ENCODE results near the gene DNAH12. TPM values are rescaled to one million over a fixed set of nuclear protein-coding genes. Genes with fewer than 3 reads are reported as not detected.

Gene DNAH12, protein sequence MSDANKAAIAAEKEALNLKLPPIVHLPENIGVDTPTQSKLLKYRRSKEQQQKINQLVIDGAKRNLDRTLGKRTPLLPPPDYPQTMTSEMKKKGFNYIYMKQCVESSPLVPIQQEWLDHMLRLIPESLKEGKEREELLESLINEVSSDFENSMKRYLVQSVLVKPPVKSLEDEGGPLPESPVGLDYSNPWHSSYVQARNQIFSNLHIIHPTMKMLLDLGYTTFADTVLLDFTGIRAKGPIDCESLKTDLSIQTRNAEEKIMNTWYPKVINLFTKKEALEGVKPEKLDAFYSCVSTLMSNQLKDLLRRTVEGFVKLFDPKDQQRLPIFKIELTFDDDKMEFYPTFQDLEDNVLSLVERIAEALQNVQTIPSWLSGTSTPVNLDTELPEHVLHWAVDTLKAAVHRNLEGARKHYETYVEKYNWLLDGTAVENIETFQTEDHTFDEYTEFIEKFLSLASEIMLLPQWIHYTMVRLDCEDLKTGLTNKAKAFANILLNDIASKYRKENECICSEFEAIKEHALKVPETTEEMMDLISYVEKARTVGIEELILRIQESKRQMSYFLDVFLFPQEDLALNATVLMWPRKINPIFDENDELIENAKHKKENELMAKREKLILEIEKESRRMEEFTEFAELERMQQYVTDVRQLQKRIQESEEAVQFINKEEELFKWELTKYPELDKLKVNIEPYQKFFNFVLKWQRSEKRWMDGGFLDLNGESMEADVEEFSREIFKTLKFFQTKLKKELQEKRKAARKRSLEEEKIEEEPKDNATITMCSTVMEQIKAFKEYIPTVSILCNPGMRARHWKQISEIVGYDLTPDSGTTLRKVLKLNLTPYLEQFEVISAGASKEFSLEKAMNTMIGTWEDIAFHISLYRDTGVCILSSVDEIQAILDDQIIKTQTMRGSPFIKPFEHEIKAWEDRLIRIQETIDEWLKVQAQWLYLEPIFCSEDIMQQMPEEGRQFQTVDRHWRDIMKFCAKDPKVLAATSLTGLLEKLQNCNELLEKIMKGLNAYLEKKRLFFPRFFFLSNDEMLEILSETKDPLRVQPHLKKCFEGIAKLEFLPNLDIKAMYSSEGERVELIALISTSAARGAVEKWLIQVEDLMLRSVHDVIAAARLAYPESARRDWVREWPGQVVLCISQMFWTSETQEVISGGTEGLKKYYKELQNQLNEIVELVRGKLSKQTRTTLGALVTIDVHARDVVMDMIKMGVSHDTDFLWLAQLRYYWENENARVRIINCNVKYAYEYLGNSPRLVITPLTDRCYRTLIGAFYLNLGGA (N-terminal part only)
- under 0.01 TPM in 2 replicates for total RNA-seq (2012; rRNA removed)

DNA sequence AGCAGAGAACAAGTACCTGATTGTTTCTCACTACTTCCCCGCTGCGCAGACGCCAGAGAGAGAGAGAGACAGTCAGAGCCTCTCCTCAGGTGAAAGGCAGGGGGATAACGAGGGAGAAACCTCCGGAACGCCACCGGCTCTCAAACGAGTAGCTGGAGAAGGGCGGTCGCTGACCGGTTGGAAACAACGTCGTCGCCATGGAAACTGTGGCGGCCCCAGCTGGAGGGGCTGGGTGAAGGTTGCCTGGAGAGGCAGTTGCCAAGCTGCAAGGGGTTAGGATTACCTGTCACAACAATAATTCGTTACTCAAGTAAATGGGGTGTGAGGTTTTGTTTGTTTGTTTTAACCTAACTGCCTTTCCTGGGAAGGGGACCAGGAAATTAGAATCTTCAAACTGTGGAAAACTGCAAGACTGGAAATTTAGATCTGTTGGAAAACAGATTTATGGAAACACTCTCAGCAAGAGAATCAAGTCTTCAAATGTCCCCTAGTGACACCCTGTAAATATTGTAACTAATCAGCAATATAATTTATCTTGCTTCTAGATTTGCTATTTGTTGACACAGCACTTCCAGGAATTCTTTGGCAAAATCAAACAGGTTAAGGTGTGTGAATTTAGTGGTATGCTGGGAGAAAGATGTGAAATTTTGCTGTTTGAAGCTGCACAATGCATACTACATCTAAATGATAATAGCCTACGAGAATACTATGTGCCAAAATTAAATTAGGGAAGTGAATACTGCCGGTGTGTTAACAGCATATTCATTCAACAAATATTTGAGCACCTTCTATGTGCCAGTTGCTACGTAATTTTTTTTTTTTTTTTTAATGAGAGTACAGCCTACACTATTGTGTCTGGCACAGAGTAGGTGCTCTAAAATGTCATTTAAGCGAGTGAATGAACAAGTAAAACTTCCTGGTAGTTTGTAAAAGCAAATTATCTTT, at the start of gene DNAH12:
Gene DNAH12, minus strand, starts transcription at position 164 of the 945 bp plus-strand sequence. CDS start 1,474 bp downstream, outside the sequence.
- Histone ChIP-seq H3K4me1 (ENCODE audit: control insufficient read depth, insufficient read depth, low read length) (peaks cover 4% of the 10 kb centered on the region), H3K4me3 (ENCODE audit: low read length) (peak within 1 kb of the TSS; percentile 61), H3K9ac (ENCODE audit: low read depth, low read length) (no peak within 1 kb of the TSS), H3K9me3 (replicated peaks; ENCODE audit: low read length) (no peaks in the 10 kb centered on the region), H3K27me3 (ENCODE audit: control insufficient read depth, insufficient read depth, low read length) (no peaks in the 10 kb centered on the region), H3K36me3 (ENCODE audit: insufficient read depth, low read length) (no peaks in the 10 kb centered on the region), H3K4me2 (ENCODE audit: low read length) (peak within 1 kb of the TSS; percentile 80)

DNA sequence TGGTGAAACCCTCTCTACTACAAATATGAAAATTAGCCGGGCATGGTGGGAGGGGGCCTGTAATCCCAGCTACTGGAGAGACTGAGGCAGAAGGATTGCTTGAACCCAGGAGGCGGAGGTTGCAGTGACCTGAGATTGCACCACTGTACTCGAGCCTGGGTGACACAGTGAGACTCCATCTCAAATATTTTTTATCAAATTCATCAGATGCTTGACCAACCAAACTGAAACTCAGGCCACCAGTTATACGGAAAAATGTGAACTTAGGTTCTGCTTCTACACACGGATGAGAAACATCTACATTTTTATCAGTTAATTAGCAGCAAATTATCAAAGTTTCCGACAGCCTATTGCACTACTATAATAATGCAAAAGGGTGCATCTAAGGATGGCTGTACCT, 48.2 kb upstream of the DNAH12 start:
- Histone ChIP-seq H3K4me2 (ENCODE audit: low read length) (peak overlapping the region; percentile 87), H3K4me3 (ENCODE audit: low read length) (peak overlapping the region; percentile 46)

DNA sequence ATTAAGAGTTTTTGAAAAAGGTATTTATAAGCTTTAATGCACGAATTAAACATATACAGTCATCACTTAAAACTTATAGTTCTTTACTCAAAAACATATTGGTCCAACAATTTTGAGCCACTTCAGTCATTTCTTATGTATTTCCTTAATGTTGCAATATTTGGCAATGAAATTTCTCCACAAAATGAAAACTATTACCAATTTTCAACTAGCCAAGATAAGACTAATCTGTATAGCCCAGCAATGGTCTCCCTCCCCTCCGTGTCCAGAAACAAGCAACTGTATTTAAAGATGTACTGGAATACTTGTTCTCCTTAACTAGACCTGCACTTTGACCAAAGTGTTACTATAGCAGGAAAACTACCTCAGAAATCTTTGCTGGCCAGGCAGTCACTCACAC, 43.8 kb upstream of the DNAH12 start:
- H3K9ac ChIP-seq (ENCODE audit: low read depth, low read length) = no peak overlapping the region
- H3K9me3 ChIP-seq (replicated peaks; ENCODE audit: low read length) = no peaks in the 10 kb centered on the region
- no peak overlapping the region for H3K4me3 ChIP-seq (ENCODE audit: low read length)
- peaks cover 31% of the 10 kb centered on the region for H3K36me3 ChIP-seq (ENCODE audit: insufficient read depth, low read length)
- H3K27me3 ChIP-seq (ENCODE audit: control insufficient read depth, insufficient read depth, low read length) = no peaks in the 10 kb centered on the region
- H3K4me2 ChIP-seq (ENCODE audit: low read length) = no peak overlapping the region
- H3K4me1 ChIP-seq (ENCODE audit: control insufficient read depth, insufficient read depth, low read length) = peaks cover 10% of the 10 kb centered on the region

More for the DNA sequence above, 48.2 kb upstream of the DNAH12 start:
- no peak overlapping the region for H3K9ac ChIP-seq (ENCODE audit: low read depth, low read length)
- peaks cover 27% of the 10 kb centered on the region for H3K4me1 ChIP-seq (ENCODE audit: control insufficient read depth, insufficient read depth, low read length)
- H3K9me3 ChIP-seq (replicated peaks; ENCODE audit: low read length) = no peaks in the 10 kb centered on the region
- peaks cover 29% of the 10 kb centered on the region for H3K36me3 ChIP-seq (ENCODE audit: insufficient read depth, low read length)
- H3K27me3 ChIP-seq (ENCODE audit: control insufficient read depth, insufficient read depth, low read length) = no peaks in the 10 kb centered on the region

DNA sequence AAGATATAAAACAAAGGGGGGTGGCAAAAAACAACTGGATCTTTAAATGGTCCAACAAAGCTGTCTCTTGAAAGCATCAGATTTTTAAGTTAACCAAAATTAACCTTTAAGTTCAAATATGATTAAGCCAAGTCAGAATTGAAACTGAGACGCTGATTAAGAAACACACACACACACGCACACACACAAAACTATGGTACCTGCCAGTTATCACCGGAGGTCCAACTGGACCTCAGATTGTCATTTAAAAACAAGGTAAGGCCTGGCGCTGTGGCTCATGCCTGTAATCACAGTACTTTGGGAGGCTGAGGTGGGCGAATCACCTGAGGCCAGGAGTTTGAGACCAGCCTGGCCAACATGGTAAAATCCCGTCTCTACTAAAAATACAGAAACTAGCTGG, 42.6 kb upstream of the DNAH12 start:
- no peak overlapping the region for H3K4me3 ChIP-seq (ENCODE audit: low read length)
- H3K36me3 ChIP-seq (ENCODE audit: insufficient read depth, low read length) = peaks cover 31% of the 10 kb centered on the region
- H3K4me1 ChIP-seq (ENCODE audit: control insufficient read depth, insufficient read depth, low read length) = no peaks in the 10 kb centered on the region
- H3K27me3 ChIP-seq (ENCODE audit: control insufficient read depth, insufficient read depth, low read length) = no peaks in the 10 kb centered on the region
- H3K4me2 ChIP-seq (ENCODE audit: low read length) = no peak overlapping the region
- H3K9ac ChIP-seq (ENCODE audit: low read depth, low read length) = no peak overlapping the region
- no peaks in the 10 kb centered on the region for H3K9me3 ChIP-seq (replicated peaks; ENCODE audit: low read length)

DNA sequence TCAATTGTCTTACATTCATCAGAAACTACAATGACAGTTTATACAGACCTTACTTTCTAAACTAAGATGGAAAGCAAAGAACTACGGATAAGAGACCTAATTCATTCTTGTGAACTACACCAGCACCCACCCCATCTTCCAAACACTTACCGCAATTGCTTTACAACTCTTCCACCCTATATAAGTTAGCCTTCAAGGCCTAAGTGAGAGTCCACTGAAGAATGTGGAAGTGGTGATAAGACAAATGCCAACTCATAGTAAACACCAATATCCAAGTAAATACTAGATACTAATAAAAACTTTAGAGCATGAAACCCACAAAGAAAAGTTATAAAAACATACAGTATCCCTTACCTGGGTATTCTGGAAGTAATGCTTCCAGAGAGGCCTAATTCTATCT, 39.4 kb upstream of the DNAH12 start:
- Histone ChIP-seq H3K9ac (ENCODE audit: low read depth, low read length) (no peak overlapping the region), H3K27me3 (ENCODE audit: control insufficient read depth, insufficient read depth, low read length) (no peaks in the 10 kb centered on the region), H3K4me2 (ENCODE audit: low read length) (no peak overlapping the region), H3K4me3 (ENCODE audit: low read length) (no peak overlapping the region), H3K36me3 (ENCODE audit: insufficient read depth, low read length) (peaks cover 61% of the 10 kb centered on the region), H3K4me1 (ENCODE audit: control insufficient read depth, insufficient read depth, low read length) (no peaks in the 10 kb centered on the region), H3K9me3 (replicated peaks; ENCODE audit: low read length) (no peaks in the 10 kb centered on the region)

DNA sequence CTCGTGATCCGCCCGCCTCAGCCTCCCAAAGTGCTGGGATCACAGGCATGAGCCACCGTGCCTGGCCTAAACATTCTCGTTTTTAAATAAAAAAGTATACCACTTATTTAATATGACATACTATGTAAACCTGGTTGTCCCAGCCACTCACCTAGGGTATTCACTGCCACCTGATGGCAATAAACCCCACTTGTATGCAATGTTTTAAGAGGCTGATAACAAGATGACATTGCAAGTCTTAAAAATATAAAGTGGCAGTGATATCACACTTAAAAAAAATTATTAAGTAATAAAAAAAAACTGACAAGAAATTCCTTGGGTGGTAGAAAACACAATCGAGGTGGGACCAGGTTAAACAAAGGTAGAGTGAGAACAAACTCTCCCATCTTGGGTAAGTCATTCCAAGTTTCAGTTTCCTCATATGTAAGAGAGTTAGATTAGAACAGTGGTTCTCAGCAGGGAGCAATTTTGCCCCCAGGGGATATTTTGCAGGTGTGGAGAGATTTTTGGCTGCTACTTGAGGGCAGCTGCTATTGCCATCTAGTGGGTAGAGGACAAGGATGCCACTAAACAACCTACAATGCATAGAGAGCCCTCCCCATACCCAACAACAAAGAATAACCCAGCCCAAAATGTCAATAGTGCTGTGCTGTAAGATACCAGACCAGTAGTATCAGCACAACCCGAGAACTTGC, 38.5 kb upstream of the DNAH12 start:
- H3K27me3 ChIP-seq (ENCODE audit: control insufficient read depth, insufficient read depth, low read length) = no peaks in the 10 kb centered on the region
- no peak overlapping the region for H3K4me3 ChIP-seq (ENCODE audit: low read length)
- no peak overlapping the region for H3K9ac ChIP-seq (ENCODE audit: low read depth, low read length)
- no peak overlapping the region for H3K4me2 ChIP-seq (ENCODE audit: low read length)
- peaks cover 65% of the 10 kb centered on the region for H3K36me3 ChIP-seq (ENCODE audit: insufficient read depth, low read length)
- H3K9me3 ChIP-seq (replicated peaks; ENCODE audit: low read length) = no peaks in the 10 kb centered on the region
- H3K4me1 ChIP-seq (ENCODE audit: control insufficient read depth, insufficient read depth, low read length) = no peaks in the 10 kb centered on the region

DNA sequence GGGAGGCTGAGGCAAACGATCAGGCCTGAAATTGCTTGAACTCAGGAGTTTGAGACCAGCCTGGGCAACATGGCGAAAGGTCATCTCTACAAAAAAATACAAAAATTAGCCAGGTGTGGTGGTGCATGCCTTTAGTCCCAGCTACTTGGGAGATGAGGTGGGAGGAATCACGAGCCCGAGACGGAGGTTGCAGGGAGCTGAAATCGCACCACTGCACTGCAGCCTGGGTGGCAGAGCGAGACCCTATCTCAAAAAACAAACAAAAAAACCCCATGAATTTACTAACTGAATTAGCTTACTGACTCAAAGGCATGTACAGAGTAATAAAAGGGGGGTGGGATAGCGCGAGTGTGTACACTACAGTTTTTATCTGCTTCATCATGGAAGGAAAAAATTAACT, 33.7 kb upstream of the DNAH12 start:
- Histone ChIP-seq H3K4me3 (ENCODE audit: low read length) (no peak overlapping the region), H3K27me3 (ENCODE audit: control insufficient read depth, insufficient read depth, low read length) (no peaks in the 10 kb centered on the region), H3K36me3 (ENCODE audit: insufficient read depth, low read length) (peaks cover 93% of the 10 kb centered on the region), H3K4me1 (ENCODE audit: control insufficient read depth, insufficient read depth, low read length) (no peaks in the 10 kb centered on the region), H3K4me2 (ENCODE audit: low read length) (no peak overlapping the region), H3K9ac (ENCODE audit: low read depth, low read length) (no peak overlapping the region), H3K9me3 (replicated peaks; ENCODE audit: low read length) (no peaks in the 10 kb centered on the region)

DNA sequence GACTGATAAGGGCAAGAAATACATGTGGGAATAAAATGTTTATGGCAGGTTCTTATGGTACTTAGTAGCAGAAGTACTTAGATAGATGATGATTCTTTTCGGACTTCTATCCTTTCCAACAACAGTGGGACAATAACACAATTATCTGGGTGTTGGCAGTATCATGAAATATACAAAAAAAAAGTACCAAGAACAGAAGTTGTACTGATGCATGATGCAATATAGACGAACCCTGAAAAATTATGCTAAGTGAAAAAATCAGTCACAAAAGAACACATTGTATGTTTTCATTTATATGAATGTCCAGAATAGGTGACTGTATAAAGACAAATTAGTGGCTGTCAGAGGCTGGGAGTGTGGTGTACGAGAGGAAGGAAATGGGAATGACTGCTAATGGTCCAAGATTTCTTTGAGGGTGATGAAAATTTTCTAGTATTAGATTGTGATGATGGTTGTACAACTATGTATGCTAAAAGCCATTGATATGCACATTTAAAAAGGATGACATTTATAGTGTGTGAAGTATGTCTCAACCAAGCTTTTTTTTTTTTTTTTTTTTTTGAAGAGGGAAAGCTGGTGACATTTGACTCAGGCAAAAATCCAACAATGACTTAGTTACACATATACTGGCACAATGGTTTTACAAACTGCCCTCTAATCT, 32.0 kb upstream of the DNAH12 start:
- Histone ChIP-seq H3K4me1 (ENCODE audit: control insufficient read depth, insufficient read depth, low read length) (no peaks in the 10 kb centered on the region), H3K27me3 (ENCODE audit: control insufficient read depth, insufficient read depth, low read length) (no peaks in the 10 kb centered on the region), H3K36me3 (ENCODE audit: insufficient read depth, low read length) (peaks cover 94% of the 10 kb centered on the region), H3K4me2 (ENCODE audit: low read length) (no peak overlapping the region), H3K9ac (ENCODE audit: low read depth, low read length) (no peak overlapping the region), H3K4me3 (ENCODE audit: low read length) (no peak overlapping the region), H3K9me3 (replicated peaks; ENCODE audit: low read length) (no peaks in the 10 kb centered on the region)

DNA sequence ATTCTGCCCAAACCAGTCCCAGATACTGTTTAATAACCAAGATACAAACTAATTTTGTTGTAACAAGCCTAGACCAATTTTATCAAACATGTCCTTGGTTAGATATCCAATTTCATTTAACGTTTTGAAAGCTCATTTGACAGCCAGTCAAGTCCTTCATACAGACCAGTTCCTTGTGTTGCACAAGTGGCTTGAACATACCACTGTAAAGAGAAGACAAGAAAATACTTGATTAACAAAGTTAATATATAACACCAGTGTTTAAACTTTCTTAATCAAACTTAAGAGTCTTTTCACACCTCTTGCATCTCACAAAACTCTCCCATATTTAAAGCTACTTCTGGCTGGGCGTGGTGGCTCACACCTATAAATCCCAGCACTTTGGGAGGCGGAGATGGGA, 28.0 kb upstream of the DNAH12 start:
- Histone ChIP-seq H3K4me3 (ENCODE audit: low read length) (no peak overlapping the region), H3K9me3 (replicated peaks; ENCODE audit: low read length) (no peaks in the 10 kb centered on the region), H3K36me3 (ENCODE audit: insufficient read depth, low read length) (peaks cover 82% of the 10 kb centered on the region), H3K9ac (ENCODE audit: low read depth, low read length) (no peak overlapping the region), H3K4me1 (ENCODE audit: control insufficient read depth, insufficient read depth, low read length) (no peaks in the 10 kb centered on the region), H3K27me3 (ENCODE audit: control insufficient read depth, insufficient read depth, low read length) (no peaks in the 10 kb centered on the region), H3K4me2 (ENCODE audit: low read length) (no peak overlapping the region)

DNA sequence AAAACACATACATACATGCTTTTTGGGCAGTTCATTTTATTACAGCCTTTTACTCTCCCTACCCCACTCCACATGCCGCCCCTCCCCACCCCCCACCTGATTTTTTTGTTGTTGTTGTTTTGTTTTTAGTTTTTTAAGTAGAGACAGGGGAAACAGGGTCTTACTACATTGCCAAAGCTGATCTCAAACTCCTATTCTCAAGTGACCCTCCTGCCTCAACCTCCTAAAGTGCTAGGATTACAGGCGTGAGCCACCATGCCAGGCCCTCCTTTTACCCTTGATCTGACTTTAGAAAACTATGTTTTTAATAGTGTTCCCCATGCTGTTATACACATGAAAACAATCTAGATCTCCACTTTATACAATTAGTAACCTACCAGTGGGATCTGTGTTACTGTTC, 26.7 kb upstream of the DNAH12 start:
- Histone ChIP-seq H3K4me1 (ENCODE audit: control insufficient read depth, insufficient read depth, low read length) (no peaks in the 10 kb centered on the region), H3K27me3 (ENCODE audit: control insufficient read depth, insufficient read depth, low read length) (no peaks in the 10 kb centered on the region), H3K4me2 (ENCODE audit: low read length) (no peak overlapping the region), H3K4me3 (ENCODE audit: low read length) (no peak overlapping the region), H3K9me3 (replicated peaks; ENCODE audit: low read length) (no peaks in the 10 kb centered on the region), H3K36me3 (ENCODE audit: insufficient read depth, low read length) (peaks cover 76% of the 10 kb centered on the region), H3K9ac (ENCODE audit: low read depth, low read length) (no peak overlapping the region)

Data from skeletal muscle satellite cell (primary cell).